Measurements from ENCODE around the gene YKT6.
"Not testable (repeated sequence)": the region's sequence is repeated elsewhere in the genome, so short reads cannot be mapped to it uniquely, and the experiment has no call there.

YKT6 gene

GRCh38 chr7:44200699-44201461 is at the start of gene YKT6:
Gene YKT6, plus strand, starts transcription at chr7:44200978. Its CDS starts 158 bp downstream, at chr7:44201136.
- DNase-seq: peak; percentile 97

- no peak for DNase-seq
These were observed 48.8 kb upstream of the YKT6 start for GRCh38 chr7:44151956-44152355.

GRCh38 chr7:44152971-44153947 is 47.5 kb upstream of the YKT6 start:
- no peak for DNase-seq

- DNase-seq: no peak
These were observed 46.8 kb upstream of the YKT6 start for GRCh38 chr7:44153948-44154335.

GRCh38 chr7:44154703-44155102 is 46.1 kb upstream of the YKT6 start:
- no peak for DNase-seq

GRCh38 chr7:44155191-44156185 is 45.3 kb upstream of the YKT6 start:
- no peak for DNase-seq

- DNase-seq: no peak
These were observed 44.2 kb upstream of the YKT6 start for GRCh38 chr7:44156453-44157010.

- no peak for DNase-seq
These were observed 43.4 kb upstream of the YKT6 start for GRCh38 chr7:44157116-44158080.

- DNase-seq: no peak
These were observed 42.5 kb upstream of the YKT6 start for GRCh38 chr7:44158096-44158872.

GRCh38 chr7:44158873-44159631 is 41.7 kb upstream of the YKT6 start:
- no peak for DNase-seq

- no peak for DNase-seq
These were observed 40.8 kb upstream of the YKT6 start for GRCh38 chr7:44159824-44160630.

- DNase-seq: no peak
These were observed 39.4 kb upstream of the YKT6 start for GRCh38 chr7:44161371-44161770.

GRCh38 chr7:44162179-44162578 is 38.6 kb upstream of the YKT6 start:
- DNase-seq: no peak

- DNase-seq: no peak
These were observed 37.9 kb upstream of the YKT6 start for GRCh38 chr7:44162785-44163395.

GRCh38 chr7:44163591-44163990 is 37.2 kb upstream of the YKT6 start:
- no peak for DNase-seq

GRCh38 chr7:44167920-44168319 is 32.9 kb upstream of the YKT6 start:
- DNase-seq: peak; percentile 52

GRCh38 chr7:44171901-44172300 is 28.9 kb upstream of the YKT6 start:
- DNase-seq: not testable (repeated sequence)

GRCh38 chr7:44172352-44172751 is 28.4 kb upstream of the YKT6 start:
- DNase-seq: no peak
